Spleen (tissue), 7 donors: ENCODE results near the gene SS18.

Experiments used
- CTCF ChIP-seq, 11 experiments: fragments of 200-600 bp in 7 of 11; fragments of 450-650 bp in 4 of 11; sonication (generic) in 4 of 11; IDR thresholded peaks in 8 of 11; conservative IDR thresholded peaks in 3 of 11; 1 replicate in 7 of 11; 2 replicates in 4 of 11; pipeline versions ENCODE4 v1.4.0 to v1.8.0; 2016 to 2021; ENCODE audit warnings: antibody characterized with exemption in 11 of 11, inconsistent platforms in 4 of 11, mild to moderate bottlenecking in 1 of 11
- POLR2AphosphoS5 ChIP-seq, 3 donors: sonication (generic); formaldehyde crosslinking; IDR thresholded peaks; one replicate each; pipeline ENCODE4 v1.5.1; 2017; ENCODE audit warnings: antibody characterized with exemption in 3 of 3
- donor health status: DM: no; HTN: no; CAD: no; lungs with moderate emphysema.
- donor health status: DM: no; HTN: no; CAD: no.
- donor health status: DM: no; HTN: no; CAD: no.

DNA sequence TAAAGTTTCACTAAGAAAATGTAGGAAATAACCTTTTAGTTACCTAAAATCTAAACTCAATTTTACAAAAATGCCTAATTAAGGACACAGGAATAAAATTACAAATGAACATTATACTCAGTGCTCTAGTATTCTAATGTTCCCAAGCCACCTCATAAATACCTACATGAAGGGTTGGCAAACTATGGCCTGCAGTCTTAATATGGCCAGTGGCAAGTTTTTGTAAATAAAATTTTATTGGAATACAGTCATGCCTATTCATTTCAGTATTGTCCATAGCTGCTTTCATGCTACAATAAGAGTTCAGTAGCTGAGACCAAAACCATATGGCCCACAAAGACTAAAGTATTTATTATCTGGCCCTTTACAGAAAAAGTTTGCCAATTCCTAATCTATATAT, 53.8 kb downstream of the SS18 start:
- TF ChIP-seq CTCF (IDR thresholded peaks at IDR 0.05 in 8 of 11, conservative IDR thresholded peaks at IDR 0.05 in 3 of 11) (no peak), POLR2AphosphoS5 (IDR thresholded peaks at IDR 0.05) (no peak)
